ENCODE data around the gene PBXIP1.

Gene PBXIP1

GRCh38 chr1:154943649-154944400 lies 12.1 kb downstream of the PBXIP1 start:
- peak overlapping the region; percentile 77 for H3K27ac Mint-ChIP-seq
- H3K4me3 Mint-ChIP-seq: peak overlapping the region; percentile 0
- H3K4me1 Mint-ChIP-seq: peaks cover 68% of the 10 kb centered on the region
- H3K36me3 Mint-ChIP-seq: peaks cover 20% of the 10 kb centered on the region
- H3K9me3 Mint-ChIP-seq: no peaks in the 10 kb centered on the region
- H3K27me3 Mint-ChIP-seq: no peaks in the 10 kb centered on the region
- ATAC-seq: no peak

- peak overlapping the region; percentile 77 for H3K27ac Mint-ChIP-seq
- H3K27me3 Mint-ChIP-seq: no peaks in the 10 kb centered on the region
- no peak for ATAC-seq
- peaks cover 83% of the 10 kb centered on the region for H3K4me1 Mint-ChIP-seq
- H3K4me3 Mint-ChIP-seq: no peak overlapping the region
- H3K9me3 Mint-ChIP-seq: no peaks in the 10 kb centered on the region
- peaks cover 8% of the 10 kb centered on the region for H3K36me3 Mint-ChIP-seq
Observed at GRCh38 chr1:154941333-154942013, 14.4 kb downstream of the PBXIP1 start.

GRCh38 chr1:154940651-154941194 lies 15.2 kb downstream of the PBXIP1 start:
- peaks cover under 1% of the 10 kb centered on the region for H3K36me3 Mint-ChIP-seq
- no peaks in the 10 kb centered on the region for H3K9me3 Mint-ChIP-seq
- peak overlapping the region; percentile 77 for H3K27ac Mint-ChIP-seq
- H3K4me3 Mint-ChIP-seq: peak overlapping the region; percentile 22
- peaks cover 79% of the 10 kb centered on the region for H3K4me1 Mint-ChIP-seq
- ATAC-seq: no peak
- H3K27me3 Mint-ChIP-seq: no peaks in the 10 kb centered on the region

- ATAC-seq: no peak
- no peaks in the 10 kb centered on the region for H3K9me3 Mint-ChIP-seq
- H3K4me1 Mint-ChIP-seq: peaks cover 82% of the 10 kb centered on the region
- peak overlapping the region; percentile 77 for H3K27ac Mint-ChIP-seq
- peak overlapping the region; percentile 28 for H3K4me3 Mint-ChIP-seq
- H3K36me3 Mint-ChIP-seq: no peaks in the 10 kb centered on the region
- H3K27me3 Mint-ChIP-seq: no peaks in the 10 kb centered on the region
Observed at GRCh38 chr1:154940213-154940560, 15.7 kb downstream of the PBXIP1 start.

GRCh38 chr1:154938604-154939399 lies 17.1 kb downstream of the PBXIP1 start:
- H3K27ac Mint-ChIP-seq: peak overlapping the region; percentile 99
- H3K27me3 Mint-ChIP-seq: no peaks in the 10 kb centered on the region
- ATAC-seq: no peak

GRCh38 chr1:154937988-154938386 lies 17.9 kb downstream of the PBXIP1 start:
- H3K36me3 Mint-ChIP-seq: no peaks in the 10 kb centered on the region
- H3K27ac Mint-ChIP-seq: peak overlapping the region; percentile 99
- H3K4me3 Mint-ChIP-seq: peak overlapping the region; percentile 85
- no peaks in the 10 kb centered on the region for H3K27me3 Mint-ChIP-seq
- no peaks in the 10 kb centered on the region for H3K9me3 Mint-ChIP-seq
- peaks cover 64% of the 10 kb centered on the region for H3K4me1 Mint-ChIP-seq
- ATAC-seq: no peak

More at GRCh38 chr1:154938604-154939399, 17.1 kb downstream of the PBXIP1 start:
- Mint-ChIP-seq H3K4me3 (peak overlapping the region; percentile 22), H3K36me3 (no peaks in the 10 kb centered on the region), H3K4me1 (peaks cover 72% of the 10 kb centered on the region), H3K9me3 (no peaks in the 10 kb centered on the region)

- peak overlapping the region; percentile 85 for H3K4me3 Mint-ChIP-seq
- no peaks in the 10 kb centered on the region for H3K36me3 Mint-ChIP-seq
- H3K27ac Mint-ChIP-seq: peak overlapping the region; percentile 99
- ATAC-seq: peak; percentile 90
- peaks cover 57% of the 10 kb centered on the region for H3K4me1 Mint-ChIP-seq
- no peaks in the 10 kb centered on the region for H3K9me3 Mint-ChIP-seq
- H3K27me3 Mint-ChIP-seq: no peaks in the 10 kb centered on the region
Observed at GRCh38 chr1:154937085-154937987, 18.6 kb downstream of the PBXIP1 start.

GRCh38 chr1:154936555-154937084 lies 19.3 kb downstream of the PBXIP1 start, which contains the start of gene PMVK:
Gene PMVK, minus strand, starts transcription at chr1:154936719. Its CDS starts 34 bp downstream, at chr1:154936685.
- Mint-ChIP-seq H3K4me1 (peaks cover 50% of the 10 kb centered on the region), H3K9me3 (no peaks in the 10 kb centered on the region), H3K36me3 (no peaks in the 10 kb centered on the region), H3K27me3 (no peaks in the 10 kb centered on the region), H3K4me3 (peak within 1 kb of the TSS; percentile 85), H3K27ac (peak within 1 kb of the TSS; percentile 99)
- ATAC-seq: peak; percentile 95

- Mint-ChIP-seq H3K9me3 (no peaks in the 10 kb centered on the region), H3K4me1 (peaks cover 43% of the 10 kb centered on the region), H3K27ac (peak overlapping the region; percentile 99), H3K27me3 (no peaks in the 10 kb centered on the region), H3K4me3 (peak overlapping the region; percentile 85), H3K36me3 (no peaks in the 10 kb centered on the region)
- no peak for ATAC-seq
Observed at GRCh38 chr1:154935749-154936554, 19.9 kb downstream of the PBXIP1 start.

- H3K4me1 Mint-ChIP-seq: peaks cover 32% of the 10 kb centered on the region
- ATAC-seq: no peak
- peak overlapping the region; percentile 17 for H3K4me3 Mint-ChIP-seq
- no peaks in the 10 kb centered on the region for H3K27me3 Mint-ChIP-seq
- no peak overlapping the region for H3K27ac Mint-ChIP-seq
- H3K9me3 Mint-ChIP-seq: no peaks in the 10 kb centered on the region
- H3K36me3 Mint-ChIP-seq: peaks cover 6% of the 10 kb centered on the region
Observed at GRCh38 chr1:154934358-154934948, 21.4 kb downstream of the PBXIP1 start.

GRCh38 chr1:154931940-154932487 lies 23.9 kb downstream of the PBXIP1 start:
- peaks cover 15% of the 10 kb centered on the region for H3K4me1 Mint-ChIP-seq
- peaks cover 28% of the 10 kb centered on the region for H3K36me3 Mint-ChIP-seq
- no peaks in the 10 kb centered on the region for H3K9me3 Mint-ChIP-seq
- H3K27me3 Mint-ChIP-seq: no peaks in the 10 kb centered on the region
- H3K4me3 Mint-ChIP-seq: no peak overlapping the region
- H3K27ac Mint-ChIP-seq: no peak overlapping the region
- ATAC-seq: no peak

GRCh38 chr1:154926201-154926600 lies 29.7 kb downstream of the PBXIP1 start:
- Mint-ChIP-seq H3K36me3 (peaks cover 56% of the 10 kb centered on the region), H3K4me3 (no peak overlapping the region), H3K27me3 (no peaks in the 10 kb centered on the region), H3K9me3 (no peaks in the 10 kb centered on the region), H3K4me1 (peaks cover 5% of the 10 kb centered on the region), H3K27ac (no peak overlapping the region)
- no peak for ATAC-seq
